Stimulated activated CD4-positive, alpha-beta T cell treated with anti-CD3 and anti-CD28 coated beads, Interleukin-12 subunit alpha, Interleukin-12 subunit beta, amount 100 ng/mL, for 4 hours (primary cell): Measurements from ENCODE around the gene SLC38A9.

Experiments used
- DNase-seq: peaks from one replicate; pipeline ENCODE4 v3.0.0-alpha.2; 2020

Gene SLC38A9

GRCh38 chr5:55645304-55645703, 66.8 kb downstream of the SLC38A9 start:
- DNase-seq, result no peak

- DNase-seq, result no peak
Observed at GRCh38 chr5:55638455-55638854, 73.7 kb downstream of the SLC38A9 start.

- DNase-seq, result no peak
Observed at GRCh38 chr5:55638051-55638450, 74.1 kb downstream of the SLC38A9 start.

DNA sequence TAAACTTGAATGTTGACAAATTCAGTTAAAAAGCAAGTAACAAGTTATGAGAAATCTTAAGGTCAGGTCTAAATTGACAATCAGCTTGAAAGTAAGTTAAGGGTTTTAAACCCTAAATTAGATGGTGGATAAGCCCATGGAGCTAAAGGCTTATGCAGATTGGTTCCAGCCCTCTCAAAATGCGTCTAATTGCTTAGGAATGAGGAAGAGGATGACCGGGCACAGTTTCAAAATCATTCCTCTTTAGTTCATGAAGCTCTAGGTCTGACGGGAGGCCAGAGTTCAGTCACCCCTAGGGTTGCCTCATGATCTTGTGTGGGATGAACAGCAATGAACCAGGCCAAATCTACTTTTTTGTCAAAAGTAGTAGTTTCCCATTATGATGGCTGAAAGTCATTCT, 75.4 kb downstream of the SLC38A9 start:
- DNase-seq, result no peak

GRCh38 chr5:55636177-55636576, 75.9 kb downstream of the SLC38A9 start:
- no peak for DNase-seq

- DNase-seq, result no peak
Observed at GRCh38 chr5:55634866-55635265, 77.3 kb downstream of the SLC38A9 start.

DNA sequence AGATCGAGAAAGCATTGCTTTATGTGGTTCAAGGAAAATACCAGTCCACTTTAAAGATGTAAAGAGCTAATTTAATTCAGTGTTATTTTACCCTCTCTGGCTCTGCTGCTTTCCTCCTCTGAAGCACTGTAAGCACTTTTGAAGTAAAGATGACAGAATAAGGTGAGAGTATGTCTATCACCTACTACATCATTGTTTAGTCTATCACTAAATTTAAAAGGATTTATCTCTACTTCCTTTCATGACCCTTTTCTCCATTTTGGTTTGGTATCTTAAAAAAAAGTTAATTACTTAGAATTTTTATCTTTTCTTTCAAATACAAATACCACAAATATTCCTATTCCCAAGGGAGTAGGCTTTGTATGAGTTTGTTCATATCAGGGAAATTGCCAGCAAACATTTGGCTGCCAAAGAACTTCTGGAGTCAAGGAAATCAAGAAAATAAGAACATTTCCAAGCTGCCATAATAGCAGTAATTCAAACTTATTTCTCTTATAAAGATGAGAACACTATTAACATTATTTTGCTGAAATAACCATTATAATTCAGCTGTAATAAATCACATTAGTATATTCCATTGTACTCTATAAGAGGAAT, 77.8 kb downstream of the SLC38A9 start:
- DNase-seq, result no peak

DNA sequence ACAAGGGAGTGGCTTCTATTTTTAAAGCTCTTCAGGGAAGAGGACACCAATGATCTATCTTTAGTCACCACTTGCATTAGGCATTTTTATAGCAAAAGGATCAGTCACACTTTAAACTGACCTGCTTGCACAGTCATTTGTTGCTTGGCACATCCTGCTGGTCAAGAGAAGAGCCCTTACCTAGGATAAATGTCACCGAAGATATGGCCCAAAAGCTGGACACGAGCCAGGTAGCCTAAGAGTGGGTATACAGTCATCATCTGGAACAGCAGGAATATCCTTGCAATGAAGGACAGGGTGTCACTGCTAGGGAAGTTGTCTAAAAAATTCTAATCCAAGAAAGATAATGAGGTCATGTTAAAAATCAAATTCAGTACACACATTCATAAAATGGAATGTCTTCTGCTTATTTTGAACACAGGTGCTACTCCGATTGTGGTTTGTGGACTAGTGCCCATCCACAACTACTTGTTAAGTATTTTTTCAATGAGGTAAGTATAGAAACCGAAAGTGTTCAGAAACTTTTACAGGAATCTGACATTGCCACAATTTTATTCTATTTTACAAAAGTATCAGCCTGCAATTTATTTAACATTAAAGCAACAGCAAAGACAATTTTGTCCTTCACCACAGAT, 78.4 kb downstream of the SLC38A9 start:
- DNase-seq, result no peak

DNA sequence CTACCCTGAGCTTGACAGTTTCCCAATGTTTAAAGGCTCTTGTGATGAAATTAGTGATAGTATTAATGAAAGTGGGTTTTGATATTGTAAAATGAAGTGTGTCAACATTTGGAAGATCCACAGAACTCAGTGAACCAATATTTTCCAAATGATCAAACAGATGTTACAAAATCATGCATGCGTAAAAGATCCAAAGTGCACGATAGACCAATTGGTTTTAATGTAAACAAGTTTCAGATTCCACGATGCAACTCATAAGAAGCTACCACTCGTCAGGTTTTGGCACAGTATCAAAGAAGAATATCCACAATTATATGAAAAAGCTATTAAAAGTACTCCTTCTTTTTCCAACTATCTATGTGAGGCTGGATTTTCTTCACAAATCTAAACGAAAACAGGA, 82.3 kb downstream of the SLC38A9 start:
- no peak for DNase-seq

GRCh38 chr5:55626790-55627189, 85.3 kb downstream of the SLC38A9 start:
- DNase-seq, result no peak

GRCh38 chr5:55625913-55626312, 86.2 kb downstream of the SLC38A9 start:
- DNase-seq, result no peak

GRCh38 chr5:55625589-55625909, 86.6 kb downstream of the SLC38A9 start:
- no peak for DNase-seq

DNA sequence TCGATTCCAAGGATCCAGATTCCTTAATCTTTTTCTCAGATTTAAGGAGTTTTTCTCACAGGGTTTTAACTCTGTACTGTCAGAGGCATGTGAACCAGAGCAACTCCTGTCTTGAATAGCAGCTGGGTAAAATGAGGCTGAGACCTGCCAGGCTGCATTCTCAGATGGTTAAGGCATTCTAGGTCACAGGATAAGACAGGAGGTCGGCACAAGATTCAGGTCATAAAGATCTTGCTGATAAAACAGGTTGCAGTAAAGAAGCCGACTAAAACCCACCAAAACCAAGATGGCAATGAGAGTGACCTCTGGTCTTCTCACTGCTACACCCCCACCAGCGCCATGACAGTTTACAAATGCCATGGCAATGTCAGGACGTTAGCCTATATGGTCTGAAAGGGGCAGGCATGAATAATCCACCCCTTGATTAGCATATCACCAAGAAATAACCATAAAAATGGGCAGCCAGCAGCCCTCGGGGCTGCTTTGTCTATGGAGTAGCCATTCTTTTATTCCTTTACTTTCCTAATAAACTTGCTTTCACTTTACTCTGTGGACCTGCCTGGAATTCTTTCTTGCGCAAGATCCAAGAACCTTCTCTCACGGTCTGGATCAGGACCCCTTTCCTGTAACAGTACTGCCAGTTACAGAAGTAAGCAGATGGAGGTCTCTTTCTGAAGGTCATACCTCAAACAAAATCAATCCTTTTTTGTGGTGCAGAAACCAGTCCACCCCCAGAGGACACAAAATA, 87.1 kb downstream of the SLC38A9 start:
- no peak for DNase-seq

- no peak for DNase-seq
Observed at GRCh38 chr5:55623789-55624188, 88.3 kb downstream of the SLC38A9 start.

- DNase-seq, result no peak
Observed at GRCh38 chr5:55622460-55622859, 89.7 kb downstream of the SLC38A9 start.

DNA sequence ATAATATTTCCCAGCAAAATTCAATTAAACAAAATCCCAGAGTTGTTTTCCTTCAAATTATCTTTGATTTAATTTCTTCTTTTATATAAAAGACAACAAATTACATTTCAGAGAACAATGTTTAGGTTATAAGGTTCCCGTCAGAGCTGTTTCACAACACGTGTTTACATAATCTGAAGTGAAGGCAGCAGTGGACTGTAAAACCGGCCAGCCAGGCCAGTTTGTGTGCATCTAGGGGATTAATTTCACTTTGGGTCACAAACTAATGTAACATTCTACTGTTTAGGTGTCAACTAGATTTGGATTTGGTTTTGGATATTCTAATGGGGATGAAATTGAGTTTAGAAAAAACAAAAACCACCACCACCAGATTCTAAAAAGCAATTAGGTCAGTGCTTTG, 90.9 kb downstream of the SLC38A9 start:
- DNase-seq, result no peak

DNA sequence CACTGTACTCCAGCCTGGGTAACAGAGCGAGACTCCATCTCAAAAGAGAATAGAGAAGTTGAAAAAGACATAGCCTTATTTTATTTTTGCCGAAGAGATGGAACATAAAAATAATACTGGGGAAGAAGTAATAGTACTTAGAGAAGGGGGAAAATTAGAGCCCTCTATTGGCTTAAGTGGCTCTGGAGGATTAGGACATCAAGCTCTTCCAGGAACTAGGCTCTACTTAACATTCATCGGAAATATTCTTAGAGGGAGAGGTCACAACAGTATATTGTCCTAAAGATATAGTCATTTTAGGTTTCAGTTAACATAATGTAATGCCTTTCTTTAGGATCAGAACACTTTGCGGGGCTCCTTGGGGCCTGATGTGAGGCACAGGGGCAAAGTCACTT, 91.4 kb downstream of the SLC38A9 start:
- no peak for DNase-seq

DNA sequence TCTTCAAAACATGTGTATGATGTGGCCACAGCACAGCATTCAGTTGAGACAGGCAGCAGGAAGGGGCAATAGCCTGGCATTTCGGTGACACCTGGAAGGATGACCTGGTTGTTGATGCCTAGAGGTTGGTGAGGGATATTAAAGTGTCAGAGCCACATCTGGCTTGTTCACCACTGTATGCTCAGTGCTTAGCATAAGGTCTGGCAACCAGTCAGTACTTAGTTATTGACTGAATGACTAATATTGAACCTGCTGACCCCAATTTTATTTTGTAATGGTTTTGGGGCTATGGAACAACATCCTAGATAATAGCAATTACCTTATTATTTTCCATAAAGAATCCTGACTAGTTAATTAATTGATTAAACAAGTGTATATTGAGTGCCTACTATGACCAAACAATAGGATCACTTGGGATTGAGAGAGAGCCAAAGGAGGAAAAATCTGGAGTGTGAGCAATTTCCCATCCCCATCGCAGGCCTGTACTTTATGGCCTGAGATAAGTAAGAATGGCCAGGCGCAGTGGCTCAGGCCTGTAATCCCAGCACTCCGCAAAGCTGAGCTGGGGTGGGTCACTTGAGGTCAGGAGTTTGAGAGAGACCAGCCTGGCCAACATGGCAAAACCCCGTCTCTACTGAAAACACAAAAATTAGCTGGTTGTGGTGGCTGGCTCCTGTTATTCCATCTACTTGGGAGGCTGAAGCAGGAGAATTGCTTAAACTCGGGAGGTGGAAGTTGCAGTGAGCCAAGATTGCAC, 91.9 kb downstream of the SLC38A9 start:
- DNase-seq, result no peak

- DNase-seq, result no peak
Observed at GRCh38 chr5:55618318-55618717, 93.8 kb downstream of the SLC38A9 start.

GRCh38 chr5:55613112-55613868, 98.8 kb downstream of the SLC38A9 start:
- no peak for DNase-seq

GRCh38 chr5:55610542-55610941, 101.6 kb downstream of the SLC38A9 start:
- no peak for DNase-seq

GRCh38 chr5:55609413-55609812, 102.7 kb downstream of the SLC38A9 start:
- DNase-seq, result no peak
